Stomach (tissue), 4 donors: ENCODE results near the gene PTCD3.

Experiments used
- POLR2A ChIP-seq, 4 donors: fragments of 450-650 bp; IDR thresholded peaks; one replicate each; pipeline ENCODE4 v1.6.1; 2016; ENCODE audit warnings: antibody characterized with exemption in 4 of 4, control low read depth in 2 of 4, mild to moderate bottlenecking in 1 of 4, moderate library complexity in 1 of 4
- TF ChIP-seq, protein P1 (sequence below), 7 experiments: fragments of 450-650 bp in 4 of 7; fragments of 200-600 bp in 3 of 7; sonication (generic) in 3 of 7; IDR thresholded peaks; one replicate each; pipeline ENCODE4 v1.5.1; 2016 to 2019; ENCODE audit warnings: antibody characterized with exemption in 7 of 7, control low read depth in 2 of 7, mild to moderate bottlenecking in 1 of 7

DNA sequence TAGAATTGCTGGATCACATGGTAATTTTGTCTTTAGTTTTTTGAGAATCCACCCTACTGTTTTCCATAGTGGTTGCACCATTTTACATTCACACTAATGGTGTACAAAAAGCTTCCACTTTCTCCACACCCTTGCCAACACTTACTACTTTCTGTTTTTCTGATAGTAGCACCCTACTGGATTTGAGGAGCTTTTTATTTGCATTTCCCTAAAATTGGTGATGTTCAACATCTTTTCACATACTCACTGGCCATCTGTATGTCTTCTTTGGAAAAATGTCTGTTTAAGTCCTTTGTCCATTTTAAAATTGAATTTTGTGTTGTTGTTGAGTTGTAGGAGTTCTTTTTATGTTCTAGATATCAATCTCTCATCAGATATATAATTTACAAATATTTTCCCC is 3.9 kb upstream of the PTCD3 start:
- TF ChIP-seq, protein P1, sequence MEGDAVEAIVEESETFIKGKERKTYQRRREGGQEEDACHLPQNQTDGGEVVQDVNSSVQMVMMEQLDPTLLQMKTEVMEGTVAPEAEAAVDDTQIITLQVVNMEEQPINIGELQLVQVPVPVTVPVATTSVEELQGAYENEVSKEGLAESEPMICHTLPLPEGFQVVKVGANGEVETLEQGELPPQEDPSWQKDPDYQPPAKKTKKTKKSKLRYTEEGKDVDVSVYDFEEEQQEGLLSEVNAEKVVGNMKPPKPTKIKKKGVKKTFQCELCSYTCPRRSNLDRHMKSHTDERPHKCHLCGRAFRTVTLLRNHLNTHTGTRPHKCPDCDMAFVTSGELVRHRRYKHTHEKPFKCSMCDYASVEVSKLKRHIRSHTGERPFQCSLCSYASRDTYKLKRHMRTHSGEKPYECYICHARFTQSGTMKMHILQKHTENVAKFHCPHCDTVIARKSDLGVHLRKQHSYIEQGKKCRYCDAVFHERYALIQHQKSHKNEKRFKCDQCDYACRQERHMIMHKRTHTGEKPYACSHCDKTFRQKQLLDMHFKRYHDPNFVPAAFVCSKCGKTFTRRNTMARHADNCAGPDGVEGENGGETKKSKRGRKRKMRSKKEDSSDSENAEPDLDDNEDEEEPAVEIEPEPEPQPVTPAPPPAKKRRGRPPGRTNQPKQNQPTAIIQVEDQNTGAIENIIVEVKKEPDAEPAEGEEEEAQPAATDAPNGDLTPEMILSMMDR (IDR thresholded peaks at IDR 0.05), result no peak
- no peak for TF ChIP-seq POLR2A (IDR thresholded peaks at IDR 0.05)
